K562 (cell line): ENCODE results near the gene DDIT3. TPM values are rescaled to one million over a fixed set of nuclear protein-coding genes. Genes with fewer than 3 reads are reported as not detected.
A peak's percentile ranks its signal among the peaks of the same experiment; 100 is the strongest.

Experiments
- FOSL1 ChIP-seq: fragments of 200-800 bp; sonication (Bioruptor generic); conservative IDR thresholded peaks from 2 replicates; pipeline ENCODE4 v1.6.1; 2016; ENCODE audit warnings: missing genetic modification characterization, missing compliant biosample characterization
- GABPB1 ChIP-seq: sonication (generic); formaldehyde crosslinking; IDR thresholded peaks from 2 replicates; pipeline ENCODE4 v1.8.0; 2022; ENCODE audit warnings: mild to moderate bottlenecking, missing genetic modification reagents
- HDAC3 ChIP-seq: fragments of 450-650 bp; IDR thresholded peaks from 2 replicates; pipeline ENCODE4 v1.6.1; 2018; ENCODE audit warnings: borderline replicate concordance, mild to moderate bottlenecking, moderate library complexity; ENCODE audit not compliant: partially characterized antibody
- MTA3 ChIP-seq: fragments of 450-650 bp; formaldehyde crosslinking; IDR thresholded peaks from 2 replicates; pipeline ENCODE4 v1.6.1; 2017; ENCODE audit warnings: mild to moderate bottlenecking, borderline replicate concordance
- SNRNP70 ChIP-seq: fragments of 200-400 bp; formaldehyde crosslinking; optimal IDR thresholded peaks from 2 replicates; pipeline ENCODE3; 2017; ENCODE audit warnings: low read depth, low read length
- UBTF ChIP-seq, 2 experiments: IDR thresholded peaks; 2 replicates each; pipeline ENCODE4 v1.6.1; 2012; ENCODE audit warnings: improper control_type of control experiment in 2 of 2, low read depth in 2 of 2, low read length in 2 of 2, borderline replicate concordance in 1 of 2
- YY1 ChIP-seq, 3 experiments: IDR thresholded peaks; 2 replicates each; pipeline ENCODE4 v1.6.1; 2011; ENCODE audit warnings: low read length in 2 of 3, mild to moderate bottlenecking in 2 of 3, moderate library complexity in 2 of 3, borderline replicate concordance in 1 of 3, control low read depth in 1 of 3, low read depth in 1 of 3; ENCODE audit not compliant: insufficient read depth in 3 of 3, insufficient replicate concordance in 2 of 3, control insufficient read depth in 1 of 3, insufficient read length in 1 of 3; ENCODE audit errors: extremely low read depth in 1 of 3
- ZBTB11 ChIP-seq, 3 experiments: fragments of 200-800 bp in 1 of 3; fragments of 250-450 bp in 1 of 3; fragments of 450-650 bp in 1 of 3; sonication (Bioruptor Pico) in 1 of 3; sonication (Bioruptor generic) in 1 of 3; formaldehyde crosslinking in 1 of 3; IDR thresholded peaks; 2 replicates each; pipeline versions ENCODE4 v1.6.1 to v1.8.0; 2016 to 2022; ENCODE audit warnings: mild to moderate bottlenecking in 2 of 3, missing genetic modification characterization in 2 of 3, missing compliant biosample characterization in 1 of 3, moderate library complexity in 1 of 3
- ZNF584 ChIP-seq: fragments of 200-800 bp; sonication (Bioruptor generic); IDR thresholded peaks from 2 replicates; pipeline ENCODE4 v1.6.1; 2016; ENCODE audit warnings: low read depth, mild to moderate bottlenecking, missing genetic modification characterization, missing compliant biosample characterization
- ZNF592 ChIP-seq: fragments of 450-650 bp; IDR thresholded peaks from 2 replicates; pipeline ENCODE4 v1.6.1; 2017; ENCODE audit warnings: antibody characterized with exemption, mild to moderate bottlenecking
- polyA plus RNA-seq, 8 experiments: library from polyadenylated mRNA; depleted of rRNA in 4 of 8; stranded (reverse) in 5 of 8; unstranded in 3 of 8; fragments of >200 nt; fragmentation: Nextera tagmentation in 2 of 8; fragmentation: Illumina TruSeq in 1 of 8; extraction: Ambion mirVana in 2 of 8; extraction: Trizol in 1 of 8; gene quantifications; 2 replicates each; pipeline versions ENCODE4 v1.2.1 to v1.2.3, GENCODE V29; 2011 to 2014; ENCODE audit warnings: inconsistent platforms in 1 of 8, missing spikeins in 1 of 8
- total RNA-seq, 7 experiments: library from RNA; depleted of rRNA in 6 of 7; stranded (reverse); fragments of >200 nt in 6 of 7; fragmentation: Illumina TruSeq in 2 of 7; extraction: Trizol in 2 of 7; gene quantifications; 2 replicates each; pipeline versions ENCODE4 v1.2.1 to v1.2.3, GENCODE V29; 2011 to 2021; ENCODE audit warnings: low replicate concordance in 1 of 7

DDIT3 gene
- total and polyA plus RNA-seq, 9 of the 15 experiments (the other 6 are each of a cell fraction or from before 2014, with no cell fraction given) = 59.1 to 272 (median 89.9) TPM

- TF ChIP-seq UBTF (IDR thresholded peaks at IDR 0.05; ENCODE audit: borderline replicate concordance in 1 of 2, low read depth in 2 of 2, low read length in 2 of 2) (0 out of 4 replicates have a peak, but pooled peaks of 1 of the 2 experiments have one; percentile 43), HDAC3 (no peak), SNRNP70 (no peak), GABPB1 (CRISPR knock-in tag) (peak; percentile 44; the same call in 1 of the 2 replicates), YY1 (IDR thresholded peaks at IDR 0.05; ENCODE audit: borderline replicate concordance in 1 of 3, control insufficient read depth in 1 of 3, extremely low read depth in 1 of 3, insufficient read depth in 3 of 3, insufficient read length in 1 of 3, insufficient replicate concordance in 2 of 3, low read depth in 1 of 3, low read length in 2 of 3) (peak in 2 of 3 experiments; percentile 38 to 76), ZNF584 (CRISPR knock-in tag) (no peak), ZNF592 (peak; percentile 67), ZBTB11 (CRISPR knock-in tag; IDR thresholded peaks at IDR 0.05) (no peak), FOSL1 (tag) (peak; percentile 71), MTA3 (0 out of 2 replicates have a peak, but pooled peaks have one; percentile 18)
Observed at GRCh38 chr12:57552835-57553313, 32.6 kb upstream of the DDIT3 start (continued).
